Upper lobe of left lung (tissue), 6 donors: ENCODE data around the gene LRRC26. TPM values are rescaled to one million over a fixed set of nuclear protein-coding genes. Genes with fewer than 3 reads are reported as not detected.

Experiments used
- ATAC-seq, 2 donors: fragments of 200-7000 bp; cut with Tn5 transposase; one replicate each; pipeline ENCODE4 v1.9.1; 2022; ENCODE audit warnings: mild to moderate bottlenecking in 2 of 2, moderate library complexity in 2 of 2; ENCODE audit not compliant: low FRiP score in 2 of 2
- DNase-seq, 2 donors: peaks; one replicate each; pipeline ENCODE4 v3.0.0-alpha.2; 2019 to 2020
- H3K27ac ChIP-seq, 4 donors: fragments of 200-600 bp; sonication (generic); one replicate each; pipeline ENCODE4 v1.5.1; 2016 to 2019
- H3K27me3 ChIP-seq, 4 donors: fragments of 200-600 bp; sonication (generic); one replicate each; pipeline ENCODE4 v1.5.1; 2017 to 2019
- H3K36me3 ChIP-seq, 4 donors: fragments of 200-600 bp; sonication (generic); one replicate each; pipeline ENCODE4 v1.5.1; 2016 to 2019
- H3K4me1 ChIP-seq, 4 donors: fragments of 200-600 bp; sonication (generic); one replicate each; pipeline ENCODE4 v1.5.1; 2018 to 2019
- H3K4me3 ChIP-seq, 4 donors: fragments of 200-600 bp; sonication (generic); one replicate each; pipeline ENCODE4 v1.5.1; 2017 to 2019; ENCODE audit warnings: mild to moderate bottlenecking in 2 of 4, moderate library complexity in 1 of 4
- H3K9me3 ChIP-seq, 4 donors: fragments of 200-600 bp; sonication (generic); one replicate each; pipeline ENCODE4 v1.5.1; 2018 to 2019
- CTCF ChIP-seq, 6 experiments: fragments of 450-650 bp in 4 of 6; fragments of 200-600 bp in 2 of 6; sonication (generic) in 2 of 6; IDR thresholded peaks; one replicate each; pipeline ENCODE4 v1.5.1; 2016 to 2019; ENCODE audit warnings: antibody characterized with exemption in 6 of 6
- EP300 ChIP-seq, 4 donors: sonication (generic); formaldehyde crosslinking; IDR thresholded peaks; one replicate each; pipeline ENCODE4 v1.5.1; 2017; ENCODE audit warnings: antibody characterized with exemption in 4 of 4, control low read depth in 2 of 4
- POLR2A ChIP-seq, 4 donors: fragments of 450-650 bp; IDR thresholded peaks; one replicate each; pipeline ENCODE4 v1.5.1; 2016 to 2017; ENCODE audit warnings: antibody characterized with exemption in 4 of 4, mild to moderate bottlenecking in 2 of 4
- POLR2AphosphoS5 ChIP-seq, 2 donors: sonication (generic); formaldehyde crosslinking; IDR thresholded peaks; one replicate each; pipeline ENCODE4 v1.5.1; 2017; ENCODE audit warnings: antibody characterized with exemption in 2 of 2
- WGBS, 2 donors: methylation state at CpG; one replicate each; pipeline ENCODE4 v1.1.5; 2017 to 2018; 5-methylcytosine and 5-hydroxymethylcytosine counted together
- total RNA-seq, 6 donors: library from RNA; depleted of rRNA in 4 of 6; stranded (reverse); fragments of >200 nt in 4 of 6; gene quantifications; one replicate each; pipeline versions ENCODE4 v1.1.0 to v1.2.1, GENCODE V29; 2016 to 2021
- donor health status: DM: no; HTN: no; CAD: no; lungs with moderate emphysema.
- donor health status: DM: no; HTN: yes; CAD: no; lungs with severe emphysema.

LRRC26 gene
- total RNA-seq, 6 donors from 2014 or later = 0.46 to 6.3 (median 1.7) TPM; not detected in 2

- DNase-seq (peak in 1 of 2 donors; percentile 72), ATAC-seq (no peak)
- Histone ChIP-seq H3K4me3 (no peak overlapping the region), H3K4me1 (peaks cover 20 to 31% (median 26%) of the 10 kb centered on the region in 4 donors), H3K27ac (peak overlapping the region in 1 of 4 donors; percentile 69), H3K27me3 (peaks cover 0 to under 1% (median 0%) of the 10 kb centered on the region in 4 donors), H3K9me3 (no peaks in the 10 kb centered on the region), H3K36me3 (peaks cover 0 to 28% (median 11%) of the 10 kb centered on the region in 4 donors)
- 96 to 97% methylated on average over 5 to 26 of the region's 30 CpGs for WGBS, 2 donors
- TF ChIP-seq EP300 (IDR thresholded peaks at IDR 0.05) (no peak), POLR2AphosphoS5 (IDR thresholded peaks at IDR 0.05) (no peak), POLR2A (IDR thresholded peaks at IDR 0.05) (no peak), CTCF (IDR thresholded peaks at IDR 0.05) (no peak)
Observed at GRCh38 chr9:137216188-137216965, 46.5 kb upstream of the LRRC26 start.

GRCh38 chr9:137215196-137215986 is 45.5 kb upstream of the LRRC26 start:
- Histone ChIP-seq H3K27me3 (no peaks in the 10 kb centered on the region), H3K27ac (no peak overlapping the region), H3K36me3 (peaks cover 0 to 32% (median 13%) of the 10 kb centered on the region in 4 donors), H3K4me3 (no peak overlapping the region), H3K9me3 (no peaks in the 10 kb centered on the region), H3K4me1 (peaks cover 19 to 27% (median 24%) of the 10 kb centered on the region in 4 donors)
- ATAC-seq = no peak
- TF ChIP-seq POLR2AphosphoS5 (IDR thresholded peaks at IDR 0.05) = no peak
- no peak for TF ChIP-seq POLR2A (IDR thresholded peaks at IDR 0.05)
- no peak for TF ChIP-seq CTCF (IDR thresholded peaks at IDR 0.05)
- no peak for TF ChIP-seq EP300 (IDR thresholded peaks at IDR 0.05)
- 91 to 92% methylated on average over 7 to 20 of the region's 22 CpGs for WGBS, 2 donors
- DNase-seq = peak in 1 of 2 donors; percentile 57

GRCh38 chr9:137214620-137215019 is 44.8 kb upstream of the LRRC26 start:
- no peaks in the 10 kb centered on the region for H3K9me3 ChIP-seq
- peak in 1 of 2 donors; percentile 74 for DNase-seq
- H3K27ac ChIP-seq = no peak overlapping the region
- TF ChIP-seq CTCF (IDR thresholded peaks at IDR 0.05) (no peak), POLR2A (IDR thresholded peaks at IDR 0.05) (no peak), EP300 (IDR thresholded peaks at IDR 0.05) (no peak), POLR2AphosphoS5 (IDR thresholded peaks at IDR 0.05) (no peak)
- no peak for ATAC-seq
- peaks cover 0 to 40% (median 15%) of the 10 kb centered on the region in 4 donors for H3K36me3 ChIP-seq
- no peak overlapping the region for H3K4me3 ChIP-seq
- 95 to 96% methylated on average over 12 to 18 of the region's 19 CpGs for WGBS, 2 donors
- no peaks in the 10 kb centered on the region for H3K27me3 ChIP-seq
- peaks cover 19 to 27% (median 24%) of the 10 kb centered on the region in 4 donors for H3K4me1 ChIP-seq

- Histone ChIP-seq H3K36me3 (peaks cover 0 to 45% (median 17%) of the 10 kb centered on the region in 4 donors), H3K4me1 (peaks cover 16 to 19% (median 17%) of the 10 kb centered on the region in 4 donors), H3K9me3 (no peaks in the 10 kb centered on the region), H3K4me3 (no peak overlapping the region), H3K27ac (no peak overlapping the region), H3K27me3 (no peaks in the 10 kb centered on the region)
- ATAC-seq = no peak
- DNase-seq = peak in 1 of 2 donors; percentile 78
- TF ChIP-seq POLR2AphosphoS5 (IDR thresholded peaks at IDR 0.05) (no peak), CTCF (IDR thresholded peaks at IDR 0.05) (no peak), EP300 (IDR thresholded peaks at IDR 0.05) (no peak), POLR2A (IDR thresholded peaks at IDR 0.05) (no peak)
- WGBS, 2 donors = 92 to 93% methylated on average over 21 to 43 of the region's 49 CpGs
Observed at GRCh38 chr9:137213160-137214060, 43.6 kb upstream of the LRRC26 start.
